ENCODE measurements around the gene OCRL. TPM values are rescaled to one million over a fixed set of nuclear protein-coding genes. Genes with fewer than 3 reads are reported as not detected.

OCRL gene
- total RNA-seq, 1 experiment from 2014 or later: 53.7 TPM

GRCh38 chrX:129612396-129612795 lies 72.3 kb downstream of the OCRL start:
- intact Hi-C loops (cut with micrococcal nuclease; ENCODE audit: unreplicated experiment) (no loop called here), in situ Hi-C loops (cut with HindIII; ENCODE audit: low pct_unique_long_range_greater_than_20kb, low sequenced_read_pairs) (no loop called here)
- DNase-seq (ENCODE audit: low read depth, low spot score) (no peak), ATAC-seq (no peak)
- no peak for TF ChIP-seq SIN3A (IDR thresholded peaks at IDR 0.05; ENCODE audit: borderline replicate concordance, insufficient read depth, low read depth, low read length)
- no peak for TF ChIP-seq REST (IDR thresholded peaks at IDR 0.05; ENCODE audit: insufficient read depth in 1 of 2, low read depth in 2 of 2, low read length in 1 of 2)
- no peak for TF ChIP-seq TCF7L2 (IDR thresholded peaks at IDR 0.05; ENCODE audit: low read depth, low read length)
- no peak for TF ChIP-seq CTCF (IDR thresholded peaks at IDR 0.05)
- TF ChIP-seq POLR2AphosphoS5 (IDR thresholded peaks at IDR 0.05; ENCODE audit: low read depth, low read length): no peak
- H3K4me3 ChIP-seq (ENCODE audit: low read depth in 2 of 2, low read length in 2 of 2): no peak overlapping the region
- no peaks in the 10 kb centered on the region for H3K36me3 ChIP-seq (ENCODE audit: control insufficient read depth, insufficient read depth, low read length)
- no peaks in the 10 kb centered on the region for H3K4me1 ChIP-seq (ENCODE audit: control insufficient read depth, insufficient read depth, low read length)
- no peak overlapping the region for H3K27ac ChIP-seq (ENCODE audit: low read length)
- H3K9me3 ChIP-seq (ENCODE audit: control insufficient read depth, insufficient read depth, low read depth, low read length): no peaks in the 10 kb centered on the region
- no peaks in the 10 kb centered on the region for H3K27me3 ChIP-seq (ENCODE audit: control insufficient read depth, insufficient read depth, low read length)
- CTCF ChIA-PET: no interaction called here
- no TSS peak for BruUV-seq (replicated peaks)
- POLR2A ChIA-PET: no interaction called here

- H3K27ac ChIP-seq (ENCODE audit: low read length): no peak overlapping the region
- no peaks in the 10 kb centered on the region for H3K9me3 ChIP-seq (ENCODE audit: control insufficient read depth, insufficient read depth, low read depth, low read length)
- no TSS peak for BruUV-seq (replicated peaks)
- POLR2A ChIA-PET: no interaction called here
- no peaks in the 10 kb centered on the region for H3K27me3 ChIP-seq (ENCODE audit: control insufficient read depth, insufficient read depth, low read length)
- DNase-seq (ENCODE audit: low read depth, low spot score) (no peak), ATAC-seq (no peak)
- TF ChIP-seq REST (IDR thresholded peaks at IDR 0.05; ENCODE audit: insufficient read depth in 1 of 2, low read depth in 2 of 2, low read length in 1 of 2) (no peak), TCF7L2 (IDR thresholded peaks at IDR 0.05; ENCODE audit: low read depth, low read length) (no peak), CTCF (IDR thresholded peaks at IDR 0.05) (no peak), SIN3A (IDR thresholded peaks at IDR 0.05; ENCODE audit: borderline replicate concordance, insufficient read depth, low read depth, low read length) (no peak), POLR2AphosphoS5 (IDR thresholded peaks at IDR 0.05; ENCODE audit: low read depth, low read length) (no peak)
- intact Hi-C loops (cut with micrococcal nuclease; ENCODE audit: unreplicated experiment): no loop called here
- H3K4me3 ChIP-seq (ENCODE audit: low read depth in 2 of 2, low read length in 2 of 2): no peak overlapping the region
- in situ Hi-C loops (cut with HindIII; ENCODE audit: low pct_unique_long_range_greater_than_20kb, low sequenced_read_pairs): no loop called here
- H3K36me3 ChIP-seq (ENCODE audit: control insufficient read depth, insufficient read depth, low read length): no peaks in the 10 kb centered on the region
- H3K4me1 ChIP-seq (ENCODE audit: control insufficient read depth, insufficient read depth, low read length): no peaks in the 10 kb centered on the region
- CTCF ChIA-PET: no interaction called here
These were observed 73.5 kb downstream of the OCRL start for GRCh38 chrX:129613596-129613995.

All from Panc1 (cell line).